SK-N-SH (cell line): Measurements from ENCODE around the gene ADH7.

Source experiments
- CTCF ChIP-seq: fragments of 200-600 bp; sonication (generic); IDR thresholded peaks from 2 replicates; pipeline ENCODE4 v1.6.1; 2017; ENCODE audit warnings: antibody characterized with exemption, mild to moderate bottlenecking, moderate library complexity
- EP300 ChIP-seq, 2 experiments: IDR thresholded peaks; 2 replicates each; pipeline versions ENCODE4 v1.4.0 to v1.6.1; 2012; ENCODE audit warnings: borderline replicate concordance in 1 of 2, low read depth in 1 of 2, low read length in 1 of 2
- JUND ChIP-seq: IDR thresholded peaks from 2 replicates; pipeline ENCODE4 v1.4.0; 2012
- NFIC ChIP-seq: IDR thresholded peaks from 2 replicates; pipeline ENCODE4 v1.4.0; 2012; ENCODE audit warnings: borderline replicate concordance
- SIN3A ChIP-seq: IDR thresholded peaks from 2 replicates; pipeline ENCODE4 v1.6.1; 2012; ENCODE audit warnings: low read depth, mild to moderate bottlenecking, low read length, moderate library complexity, borderline replicate concordance
- TAF1 ChIP-seq: IDR thresholded peaks from 2 replicates; pipeline ENCODE4 v1.6.1; 2012; ENCODE audit warnings: low read depth, mild to moderate bottlenecking, low read length, moderate library complexity, borderline replicate concordance
- ZBTB33 ChIP-seq: IDR thresholded peaks from 2 replicates; pipeline ENCODE4 v1.4.0; 2012; ENCODE audit warnings: low read depth, borderline replicate concordance

- no peak for TF ChIP-seq EP300 (IDR thresholded peaks at IDR 0.05; ENCODE audit: borderline replicate concordance in 1 of 2, low read depth in 1 of 2, low read length in 1 of 2)
- TF ChIP-seq CTCF, result no peak
- no peak for TF ChIP-seq NFIC
- no peak for TF ChIP-seq TAF1
- TF ChIP-seq ZBTB33, result no peak
- no peak for TF ChIP-seq SIN3A
- no peak for TF ChIP-seq JUND
These were observed 20.7 kb downstream of the ADH7 start for GRCh38 chr4:99414401-99414800.
